Ovary (tissue), 3 donors: ENCODE measurements around the gene GPR21.

Source experiments
- CTCF ChIP-seq, 3 donors: fragments of 450-650 bp in 2 of 3; fragments of 200-600 bp in 1 of 3; IDR thresholded peaks; one replicate each; pipeline versions ENCODE4 v1.5.1 to v1.8.0; 2016 to 2022; ENCODE audit warnings: antibody characterized with exemption in 3 of 3, mild to moderate bottlenecking in 1 of 3
- POLR2A ChIP-seq: fragments of 450-650 bp; IDR thresholded peaks from one replicate; pipeline ENCODE4 v1.6.1; 2017; ENCODE audit warnings: antibody characterized with exemption, mild to moderate bottlenecking, moderate library complexity
- donor health status: DM: no; HTN: no; CAD: no.

DNA sequence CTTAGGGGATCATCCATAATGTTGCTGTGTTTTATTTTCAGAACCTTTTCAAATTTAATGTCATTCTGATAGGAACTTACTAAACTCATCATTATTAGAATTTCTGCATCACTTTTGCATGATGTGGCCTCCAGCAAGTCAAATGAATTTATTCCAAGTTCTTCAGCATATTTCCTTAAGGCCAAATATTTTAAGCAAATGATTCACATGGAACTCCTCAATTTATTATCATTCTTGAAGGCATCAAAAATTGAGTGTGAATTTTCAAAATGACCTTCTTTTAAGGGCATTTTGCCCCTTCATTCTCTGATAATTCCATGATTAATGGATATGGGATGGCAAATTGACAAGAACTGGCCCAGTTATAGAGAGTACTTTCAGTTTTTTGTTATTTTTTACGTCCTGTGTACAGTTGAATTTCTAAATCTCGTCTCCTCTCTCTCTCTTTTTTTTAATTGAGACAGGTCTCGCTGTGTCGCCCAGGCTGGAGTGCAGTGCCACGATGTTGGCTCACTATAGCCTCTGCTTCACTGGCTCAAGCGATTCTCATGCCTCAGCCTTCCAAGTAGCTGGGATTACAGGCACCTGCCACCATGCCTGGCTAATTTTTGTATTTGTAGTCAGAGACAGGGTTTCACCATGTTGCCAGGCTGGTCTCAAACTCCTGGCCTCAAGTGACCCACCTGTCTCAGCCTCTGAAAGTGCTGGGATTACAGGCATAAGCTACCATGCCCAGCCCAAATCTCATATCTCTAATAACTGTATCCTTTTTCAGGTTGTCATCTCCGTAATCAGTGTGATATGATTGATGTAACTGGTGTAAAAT is 29.1 kb downstream of the GPR21 start:
- TF ChIP-seq CTCF (IDR thresholded peaks at IDR 0.05) = no peak
- no peak for TF ChIP-seq POLR2A
